ENCODE measurements around the gene SLC2A1.

GRCh38 chr1:42927920-42928505, 30.7 kb downstream of the SLC2A1 start:
- no peak for TF ChIP-seq ZNF44 (CRISPR knock-in tag; IDR thresholded peaks at IDR 0.05)
- no peak for TF ChIP-seq SIN3A (IDR thresholded peaks at IDR 0.05; ENCODE audit: borderline replicate concordance, low read depth, low read length)
- no peak for TF ChIP-seq HNF1B (CRISPR knock-in tag; IDR thresholded peaks at IDR 0.05)
- TF ChIP-seq ZNF558 (CRISPR knock-in tag; IDR thresholded peaks at IDR 0.05; ENCODE audit: borderline replicate concordance) = no peak
- TF ChIP-seq CTCF (CRISPR knock-in tag; IDR thresholded peaks at IDR 0.05) = no peak
- TF ChIP-seq FIP1L1 (IDR thresholded peaks at IDR 0.05; ENCODE audit: borderline replicate concordance, insufficient read depth, low read depth, low read length) = no peak
- no peak for TF ChIP-seq ETV5 (CRISPR knock-in tag; IDR thresholded peaks at IDR 0.05; ENCODE audit: borderline replicate concordance)
- no peak for TF ChIP-seq MLX (CRISPR knock-in tag; IDR thresholded peaks at IDR 0.05)
- TF ChIP-seq MTF1 (CRISPR knock-in tag; IDR thresholded peaks at IDR 0.05) = no peak
- no peak for TF ChIP-seq SMC3 (IDR thresholded peaks at IDR 0.05; ENCODE audit: low read length)
- no peak for TF ChIP-seq RFX5 (IDR thresholded peaks at IDR 0.05; ENCODE audit: low read depth, low read length)
- no peak for TF ChIP-seq RARG (CRISPR knock-in tag; IDR thresholded peaks at IDR 0.05; ENCODE audit: low read depth)
